NB4 (cell line): ENCODE data around the gene TSHZ2.

Source experiments
- MYC ChIP-seq: IDR thresholded peaks from 2 replicates; pipeline ENCODE4 v1.6.1; 2011; ENCODE audit warnings: low read depth, low read length
- POLR2A ChIP-seq: IDR thresholded peaks from 2 replicates; pipeline ENCODE4 v1.6.1; 2011; ENCODE audit warnings: mild to moderate bottlenecking; ENCODE audit not compliant: insufficient read length; ENCODE audit errors: extremely low read depth
- TF ChIP-seq, protein P1 (sequence below): IDR thresholded peaks from one replicate; pipeline ENCODE4 v1.5.1; 2012; ENCODE audit warnings: low read depth, low read length
- TF ChIP-seq, protein P2 (sequence below): IDR thresholded peaks from 2 replicates; pipeline ENCODE4 v1.6.1; 2011; ENCODE audit warnings: low read depth, low read length

DNA sequence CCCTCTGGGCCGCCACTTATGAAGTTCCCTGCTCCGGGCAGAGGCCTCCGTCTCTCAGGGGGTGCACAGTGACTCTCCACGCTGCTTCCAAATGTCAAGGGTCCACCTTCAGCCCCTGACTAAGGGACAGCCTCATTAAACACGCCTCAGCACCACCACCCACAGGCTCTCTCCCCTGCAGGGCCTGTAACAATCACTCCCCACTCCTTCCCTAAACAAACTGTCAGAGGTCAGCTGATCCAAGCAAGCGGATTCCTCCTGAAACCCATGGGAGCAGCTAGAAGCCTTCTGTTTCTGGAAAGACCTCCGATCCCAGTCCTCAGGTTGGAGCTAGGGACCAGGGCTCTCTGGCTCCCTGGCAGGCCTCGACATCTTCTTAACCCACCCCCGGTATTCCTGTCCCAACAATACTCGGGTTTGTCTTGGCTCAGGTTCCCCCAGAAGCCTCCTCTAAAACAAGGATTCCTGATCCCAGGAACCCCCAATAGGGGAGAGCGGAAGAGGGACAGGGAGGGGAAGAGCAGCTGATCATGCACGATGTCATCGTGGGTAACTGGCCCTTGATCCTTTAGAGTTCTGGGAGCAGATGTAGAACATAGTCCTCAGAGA lies 440.5 kb downstream of the TSHZ2 start:
- TF ChIP-seq POLR2A (no peak), MYC (no peak)
- TF ChIP-seq, protein P1, sequence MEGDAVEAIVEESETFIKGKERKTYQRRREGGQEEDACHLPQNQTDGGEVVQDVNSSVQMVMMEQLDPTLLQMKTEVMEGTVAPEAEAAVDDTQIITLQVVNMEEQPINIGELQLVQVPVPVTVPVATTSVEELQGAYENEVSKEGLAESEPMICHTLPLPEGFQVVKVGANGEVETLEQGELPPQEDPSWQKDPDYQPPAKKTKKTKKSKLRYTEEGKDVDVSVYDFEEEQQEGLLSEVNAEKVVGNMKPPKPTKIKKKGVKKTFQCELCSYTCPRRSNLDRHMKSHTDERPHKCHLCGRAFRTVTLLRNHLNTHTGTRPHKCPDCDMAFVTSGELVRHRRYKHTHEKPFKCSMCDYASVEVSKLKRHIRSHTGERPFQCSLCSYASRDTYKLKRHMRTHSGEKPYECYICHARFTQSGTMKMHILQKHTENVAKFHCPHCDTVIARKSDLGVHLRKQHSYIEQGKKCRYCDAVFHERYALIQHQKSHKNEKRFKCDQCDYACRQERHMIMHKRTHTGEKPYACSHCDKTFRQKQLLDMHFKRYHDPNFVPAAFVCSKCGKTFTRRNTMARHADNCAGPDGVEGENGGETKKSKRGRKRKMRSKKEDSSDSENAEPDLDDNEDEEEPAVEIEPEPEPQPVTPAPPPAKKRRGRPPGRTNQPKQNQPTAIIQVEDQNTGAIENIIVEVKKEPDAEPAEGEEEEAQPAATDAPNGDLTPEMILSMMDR: no peak
- TF ChIP-seq, protein P2, sequence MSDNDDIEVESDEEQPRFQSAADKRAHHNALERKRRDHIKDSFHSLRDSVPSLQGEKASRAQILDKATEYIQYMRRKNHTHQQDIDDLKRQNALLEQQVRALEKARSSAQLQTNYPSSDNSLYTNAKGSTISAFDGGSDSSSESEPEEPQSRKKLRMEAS: no peak
